Measurements from ENCODE around the gene ARG1.

DNA sequence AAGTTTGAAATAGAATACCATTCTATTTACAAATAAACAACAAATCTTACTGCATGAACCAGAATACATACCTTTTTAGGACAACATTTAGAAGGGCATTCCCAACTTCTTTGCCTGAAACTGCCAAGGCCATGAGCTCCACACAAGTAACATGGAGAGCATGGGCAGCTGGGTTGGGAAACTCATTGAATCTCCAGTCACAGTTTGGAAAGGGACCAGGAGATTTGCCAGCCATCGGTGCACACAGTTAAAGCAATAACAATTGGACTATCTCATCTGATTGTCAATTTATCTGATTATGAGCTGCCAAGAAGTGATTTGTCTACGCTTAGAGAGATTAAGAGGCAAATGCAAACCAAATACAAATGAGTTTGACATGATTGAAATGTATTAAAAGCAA is 19.9 kb downstream of the ARG1 start:
- no peak for TF ChIP-seq YY1 (IDR thresholded peaks at IDR 0.05; ENCODE audit: low read depth, low read length)
- no peak for TF ChIP-seq HDAC2 (IDR thresholded peaks at IDR 0.05; ENCODE audit: borderline replicate concordance in 1 of 2, low read depth in 2 of 2, low read length in 2 of 2)
- TF ChIP-seq POLR2AphosphoS5 (IDR thresholded peaks at IDR 0.05; ENCODE audit: low read depth, low read length) = no peak

Measured in H1 (cell line).